ENCODE measurements around the gene TOR1B.
"Not testable (repeated sequence)": the region's sequence is repeated elsewhere in the genome, so short reads cannot be mapped to it uniquely, and the experiment has no call there.

Gene TOR1B

DNA sequence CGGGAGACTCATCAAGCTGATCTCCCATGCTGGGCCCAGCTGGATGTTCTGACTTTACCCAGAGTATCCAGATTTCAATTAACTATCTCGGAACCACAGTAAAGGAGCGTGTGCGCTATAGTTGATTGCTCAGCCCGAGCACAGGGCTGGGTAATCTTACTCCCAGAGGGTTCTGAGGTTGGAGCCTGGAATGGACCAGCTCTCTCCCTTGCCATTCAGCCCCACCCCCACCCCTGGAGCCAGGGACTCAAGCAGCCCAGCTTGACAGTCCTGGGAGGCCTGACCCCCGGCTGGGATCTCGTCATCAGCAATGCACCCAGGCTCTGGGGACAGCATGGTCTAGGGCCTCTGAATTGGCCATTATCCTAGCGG lies 26.4 kb upstream of the TOR1B start:
- no peak for DNase-seq

DNA sequence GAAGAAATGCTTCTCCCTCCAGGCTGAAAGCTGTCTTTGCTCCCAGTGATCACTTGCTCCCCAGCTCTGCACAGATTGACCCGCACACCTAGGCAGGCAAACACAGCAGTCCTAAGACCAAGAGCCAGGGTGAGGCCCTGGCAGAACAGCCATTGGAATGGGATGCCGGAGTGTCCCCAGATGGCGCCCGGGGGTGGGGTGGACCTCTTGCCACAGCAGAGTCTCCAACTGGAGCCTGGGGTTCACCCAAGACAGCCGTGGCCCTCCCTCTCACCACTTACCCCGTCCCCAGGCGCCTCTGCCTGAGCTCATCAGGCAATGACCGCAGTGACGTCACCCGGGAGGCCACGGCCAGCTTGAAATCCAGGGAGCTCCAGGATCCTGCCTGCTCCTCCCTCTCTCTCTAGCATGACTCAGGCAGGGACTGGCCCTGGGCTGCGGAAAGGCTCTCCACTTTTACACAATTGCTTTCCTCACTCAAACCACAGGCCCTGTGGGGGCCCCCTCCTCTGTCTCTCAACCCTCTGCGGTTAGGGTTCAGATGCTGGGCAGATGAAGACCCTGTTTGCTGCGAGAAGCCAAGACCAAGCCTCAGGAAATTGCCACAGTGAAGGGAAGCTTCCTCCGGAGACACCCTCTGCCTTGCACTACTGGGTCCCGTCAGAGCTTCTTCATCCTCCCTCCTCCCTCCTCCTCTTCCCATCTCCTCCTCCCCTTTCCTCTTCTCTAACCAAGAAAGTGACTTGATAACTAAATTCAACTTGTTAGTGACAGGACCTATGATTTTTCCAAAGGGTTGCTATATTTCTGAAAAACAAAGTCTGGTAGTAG lies 25.8 kb upstream of the TOR1B start:
- DNase-seq = peak in 8 of 14 donors; percentile 3 to 82 (median 29)

DNA sequence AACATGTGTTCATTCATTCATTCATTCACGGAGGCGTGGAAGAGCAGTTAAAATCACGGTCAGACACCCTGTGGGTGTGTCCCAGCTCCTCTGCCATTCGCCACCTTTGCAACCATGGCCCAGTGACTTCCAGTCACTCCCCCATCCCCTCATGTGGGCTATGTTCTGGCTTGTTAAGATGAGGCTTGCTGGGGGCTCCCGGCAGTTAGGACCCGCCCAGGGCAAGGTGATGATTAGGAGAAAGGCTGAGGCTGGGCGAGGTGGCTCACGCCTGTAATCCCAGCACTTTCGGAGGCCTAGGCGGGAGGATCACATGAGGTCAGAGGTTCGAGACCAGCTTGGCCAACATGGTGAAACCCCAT lies 25.2 kb upstream of the TOR1B start:
- DNase-seq = no peak

DNA sequence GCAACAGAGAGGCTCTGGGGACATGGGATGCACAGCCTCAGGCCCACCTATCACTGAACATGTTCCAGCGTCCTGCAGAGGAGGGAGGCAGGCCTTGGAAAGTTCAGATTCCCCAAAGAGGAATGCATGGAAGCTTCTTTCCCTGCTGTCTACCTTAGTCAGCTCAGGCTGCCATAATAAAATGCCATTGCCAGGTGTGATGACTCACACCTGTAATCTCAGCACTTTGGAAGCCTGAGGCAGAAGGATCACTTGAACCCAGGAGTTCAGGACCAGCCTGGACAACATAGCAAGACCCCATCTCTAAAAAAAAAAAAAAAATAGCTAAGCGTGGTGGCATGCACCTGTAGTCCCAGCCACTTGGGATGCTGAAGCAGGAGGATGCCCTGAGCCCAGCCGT lies 24.5 kb upstream of the TOR1B start:
- DNase-seq = no peak

DNA sequence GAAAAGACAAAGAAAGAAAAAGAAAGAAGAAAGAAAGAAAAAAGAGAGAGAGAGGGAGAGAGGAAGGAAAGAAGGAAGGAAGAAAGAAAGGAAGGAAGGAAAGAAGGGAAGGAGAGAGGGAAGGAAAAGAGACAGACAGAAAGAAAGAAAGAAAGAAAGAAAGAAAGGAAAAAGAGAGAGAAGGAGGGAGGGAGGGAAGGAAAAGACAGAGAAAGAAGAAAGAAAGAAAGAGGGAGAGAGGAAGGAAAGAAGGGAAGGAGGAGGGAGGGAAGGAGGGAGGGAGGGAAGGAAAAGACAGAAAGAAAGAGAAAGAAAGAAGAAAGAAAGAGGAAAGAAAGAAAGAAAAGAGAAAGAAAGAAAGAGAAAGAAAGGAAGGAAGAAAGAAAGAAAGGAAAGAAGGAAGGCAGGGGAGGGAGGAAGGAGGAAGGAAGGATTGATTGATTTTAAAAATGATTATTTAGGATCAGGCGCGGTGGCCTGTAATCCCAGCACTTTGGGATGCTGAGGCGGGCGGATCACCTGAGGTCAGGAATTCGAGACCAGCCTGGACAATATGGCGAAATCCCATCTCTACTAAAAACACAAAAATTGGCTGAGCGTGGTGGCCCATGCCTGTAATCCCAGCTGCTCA lies 23.3 kb upstream of the TOR1B start:
- DNase-seq = no peak

DNA sequence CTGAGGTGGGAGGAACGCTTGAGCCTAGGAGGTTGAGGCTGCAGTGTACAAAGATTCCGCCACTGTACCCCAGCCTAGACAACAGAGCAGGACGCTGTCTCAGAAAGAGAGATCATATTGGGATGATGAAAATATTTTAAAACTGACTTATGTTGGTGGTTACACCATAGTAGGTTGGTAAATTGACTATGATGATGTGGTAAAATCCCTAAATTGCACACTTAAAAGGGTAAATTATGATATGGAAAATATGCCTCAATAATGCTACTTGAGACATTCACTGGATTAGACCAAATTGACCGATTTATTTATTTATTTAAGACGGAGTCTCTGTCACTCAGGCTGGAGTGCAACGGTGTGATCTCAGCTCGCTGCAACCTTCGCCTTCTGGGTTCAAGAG lies 21.9 kb upstream of the TOR1B start:
- DNase-seq = no peak

DNA sequence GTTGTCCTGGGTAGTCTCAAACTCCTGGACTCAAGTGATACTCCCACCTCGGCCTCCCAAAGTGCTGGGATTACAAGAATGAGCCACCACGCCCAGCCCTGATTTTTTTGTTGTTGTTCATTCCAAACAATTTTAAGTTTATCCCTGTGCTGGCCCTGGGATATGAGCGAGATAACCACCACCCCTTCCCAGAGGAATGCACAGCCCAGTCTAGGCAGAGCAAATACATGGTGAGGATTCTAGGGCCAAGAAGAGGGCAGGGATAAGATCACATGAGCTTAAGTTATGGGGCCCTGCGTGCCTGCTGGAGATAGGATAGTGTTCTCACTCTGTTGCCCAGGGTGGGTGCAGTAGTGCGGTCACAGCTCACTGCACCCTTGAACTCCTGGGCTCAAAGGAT lies 21.0 kb upstream of the TOR1B start:
- DNase-seq = no peak

DNA sequence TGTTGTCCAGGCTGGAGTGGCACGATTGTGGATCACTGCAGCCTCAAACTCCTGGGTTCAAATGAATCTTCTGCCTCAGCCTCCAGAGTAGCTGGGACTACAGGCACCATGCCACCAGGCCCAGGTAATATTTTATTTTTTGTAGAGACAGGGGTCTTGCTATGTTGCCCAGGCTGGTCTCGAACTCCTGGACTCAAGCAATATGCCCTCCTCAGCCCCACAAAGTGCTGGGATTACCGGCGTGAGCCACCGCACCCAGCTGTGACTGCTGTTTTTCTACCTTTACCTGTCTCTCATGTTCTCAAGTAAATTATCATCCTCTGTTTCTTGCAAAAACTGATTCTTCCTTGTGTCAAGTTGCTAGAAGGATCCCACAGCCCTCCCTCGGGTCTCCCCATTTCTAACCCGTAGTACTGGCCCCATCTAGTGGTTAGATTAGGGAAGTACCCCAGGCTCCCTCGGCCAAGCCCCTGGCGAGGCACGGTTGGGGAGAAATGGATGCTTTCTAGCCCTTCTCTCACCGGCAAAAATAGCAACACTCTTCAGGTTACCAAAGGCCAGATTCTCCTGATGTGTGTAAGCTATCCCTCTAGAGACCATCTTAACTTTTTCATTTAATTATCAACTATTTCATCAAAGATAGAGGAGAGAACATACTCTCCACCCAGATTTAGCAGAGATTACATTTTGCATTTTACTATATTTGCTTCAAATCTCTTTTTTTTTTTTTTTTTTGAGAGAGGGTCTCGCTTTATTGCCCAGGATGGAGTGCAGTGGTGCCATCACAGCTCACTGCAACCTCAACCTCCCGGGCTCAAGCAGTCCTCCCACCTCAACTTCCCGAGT lies 19.2 kb upstream of the TOR1B start:
- peak in 12 of 14 donors; percentile 3 to 48 (median 32) for DNase-seq

DNA sequence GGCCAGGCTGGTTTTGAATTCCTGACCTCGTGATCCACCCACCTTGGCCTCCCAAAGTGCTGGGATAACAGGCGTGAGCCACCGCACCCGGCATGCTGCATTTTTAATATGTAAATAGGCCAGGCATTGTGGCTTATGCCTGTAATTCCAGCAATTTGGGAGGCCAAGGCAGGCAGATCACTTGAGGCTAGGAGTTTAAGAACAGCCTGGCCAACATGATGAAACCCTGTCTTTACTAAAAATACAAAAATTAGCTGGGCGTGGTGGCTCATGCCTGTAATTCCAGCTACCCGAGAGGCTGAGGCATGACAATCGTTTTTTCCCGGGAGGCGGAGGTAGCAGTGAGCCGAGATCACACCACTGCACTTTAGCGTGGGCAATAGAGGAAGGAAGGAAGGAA lies 18.0 kb upstream of the TOR1B start:
- not testable (repeated sequence) for DNase-seq

DNA sequence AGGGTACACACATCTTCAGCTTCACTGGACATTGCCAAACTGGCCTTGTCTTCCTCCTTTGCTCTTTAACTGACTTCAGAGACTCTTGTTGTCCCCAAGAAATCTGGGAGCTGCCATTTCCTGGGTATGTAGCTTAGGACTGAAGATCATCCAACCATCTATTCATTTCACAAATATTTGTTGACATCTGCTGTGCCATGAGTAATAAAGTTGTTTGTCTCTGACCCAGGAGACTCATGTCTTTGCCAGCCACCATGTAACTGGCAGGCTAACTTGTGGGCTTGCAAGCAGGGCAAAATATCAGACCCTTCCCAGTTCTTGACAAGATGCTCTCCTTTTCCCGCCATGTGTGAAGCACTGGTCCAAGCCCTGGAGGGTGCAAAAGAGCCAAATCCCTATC lies 17.1 kb upstream of the TOR1B start:
- DNase-seq = no peak

DNA sequence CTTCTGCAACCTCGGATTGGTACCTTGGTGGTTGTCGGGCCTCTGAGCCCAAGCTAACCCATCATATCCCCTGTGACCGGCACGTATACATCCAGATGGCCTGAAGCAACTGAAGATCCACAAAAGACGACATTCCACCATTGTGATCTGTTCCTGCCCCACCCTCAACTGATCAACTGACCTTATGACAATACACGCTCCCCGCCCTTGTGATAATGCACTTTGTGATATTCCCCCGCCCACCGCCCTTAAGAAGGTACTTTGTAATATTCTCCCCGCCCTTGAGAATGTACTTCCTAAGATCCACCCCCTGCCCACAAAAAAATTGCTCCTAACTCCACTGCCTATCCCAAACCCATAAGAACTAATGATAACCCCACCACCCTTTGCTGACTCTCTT lies 16.5 kb upstream of the TOR1B start:
- DNase-seq = no peak

DNA sequence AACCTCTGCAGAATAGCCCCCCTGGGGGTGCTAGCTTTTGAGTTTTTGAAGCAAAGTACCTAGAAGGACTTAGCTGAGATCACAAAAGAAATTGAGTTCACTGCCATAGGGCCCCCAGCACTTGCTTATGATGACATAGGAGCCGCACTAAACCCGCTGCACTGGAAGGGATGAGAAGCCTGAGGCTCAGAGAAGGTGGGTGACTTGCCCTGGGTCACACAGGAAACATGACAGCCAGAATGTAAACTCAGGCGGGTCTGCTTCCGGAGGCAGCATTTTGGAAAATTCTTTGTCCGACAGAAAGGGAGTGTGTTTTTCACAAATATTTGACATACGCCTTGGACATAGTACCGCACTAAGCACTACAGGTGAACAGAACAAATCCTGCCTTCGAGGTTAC lies 8.4 kb upstream of the TOR1B start:
- DNase-seq = no peak

DNA sequence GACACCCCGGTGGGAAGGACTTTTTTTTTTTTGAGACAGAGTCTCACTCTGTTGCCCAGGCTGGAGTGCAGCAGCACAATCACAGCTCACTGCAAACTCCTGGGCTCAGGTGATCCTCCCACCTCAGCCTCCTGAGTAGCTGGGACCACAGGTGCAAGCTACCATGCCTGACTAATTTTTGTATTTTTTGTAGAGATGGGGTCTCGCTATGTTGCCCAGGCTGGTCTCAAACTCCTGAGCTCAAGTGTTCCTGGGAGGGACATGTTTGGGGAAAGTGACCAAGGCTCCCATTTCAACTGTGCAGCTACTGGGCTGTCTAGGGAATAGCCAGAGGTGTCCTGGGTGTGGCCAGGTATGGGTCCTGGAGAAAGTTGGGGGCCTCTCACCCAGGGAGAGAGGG lies 7.0 kb upstream of the TOR1B start:
- not testable (repeated sequence) for DNase-seq

DNA sequence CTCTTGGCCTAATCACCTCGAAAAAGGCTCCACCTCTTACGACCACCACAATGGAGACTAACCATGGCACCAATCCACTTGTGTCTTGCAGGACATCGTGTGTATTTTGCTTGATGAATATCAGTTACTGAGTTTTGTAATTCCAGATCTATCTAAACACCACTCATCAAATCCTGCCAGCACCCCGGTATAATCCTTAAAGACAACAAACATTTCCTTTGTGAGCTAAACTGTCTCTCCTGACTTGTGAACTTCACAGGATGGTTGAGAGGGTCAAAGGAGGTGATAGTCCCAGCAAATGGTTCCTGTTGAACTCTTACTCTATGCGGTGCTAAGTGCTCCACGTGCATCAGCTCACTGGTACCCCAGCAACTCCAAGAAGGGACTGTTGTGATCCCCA lies 4.0 kb upstream of the TOR1B start:
- no peak for DNase-seq

DNA sequence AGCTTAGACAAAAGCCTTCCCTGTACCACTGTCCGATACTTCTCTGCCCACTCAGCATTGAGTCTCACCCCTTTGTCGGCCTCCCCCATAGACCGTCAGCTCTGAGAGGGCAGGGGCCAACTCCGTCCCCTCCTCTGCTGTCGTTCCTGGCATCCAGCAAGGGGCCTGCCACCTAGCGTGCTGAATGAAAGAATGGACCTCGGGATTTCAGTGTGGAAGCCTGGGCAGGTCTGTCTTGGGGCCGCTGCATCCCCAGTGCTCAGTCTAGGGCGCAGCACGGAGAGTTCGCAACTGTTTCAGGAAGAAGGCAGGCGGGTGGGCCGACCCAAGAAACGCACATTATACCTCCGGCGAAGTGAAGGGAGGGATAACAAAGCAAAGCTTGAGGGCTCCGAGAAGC lies 1.5 kb upstream of the TOR1B start:
- DNase-seq = no peak

DNA sequence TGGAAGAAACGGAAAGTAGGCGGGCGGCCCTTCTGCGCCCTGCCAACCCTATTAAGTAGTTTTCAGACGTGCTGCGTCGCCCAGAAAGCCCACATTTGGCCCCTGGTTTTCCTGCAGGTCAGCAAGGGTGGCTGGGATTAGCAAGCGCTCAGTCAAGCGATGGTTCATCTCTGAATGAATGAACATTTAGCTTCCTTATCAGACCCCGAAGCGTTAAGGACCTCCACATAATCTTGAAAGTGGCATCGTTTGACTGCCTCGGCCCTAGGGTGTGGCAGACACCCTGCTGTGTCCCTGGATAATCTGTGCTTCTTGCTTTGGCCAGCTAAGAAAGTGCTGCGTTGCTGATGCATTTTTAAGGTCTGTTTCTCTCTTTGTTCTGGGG lies 684 bp downstream of the TOR1B start:
- DNase-seq = peak in 1 of 14 donors; percentile 29

DNA sequence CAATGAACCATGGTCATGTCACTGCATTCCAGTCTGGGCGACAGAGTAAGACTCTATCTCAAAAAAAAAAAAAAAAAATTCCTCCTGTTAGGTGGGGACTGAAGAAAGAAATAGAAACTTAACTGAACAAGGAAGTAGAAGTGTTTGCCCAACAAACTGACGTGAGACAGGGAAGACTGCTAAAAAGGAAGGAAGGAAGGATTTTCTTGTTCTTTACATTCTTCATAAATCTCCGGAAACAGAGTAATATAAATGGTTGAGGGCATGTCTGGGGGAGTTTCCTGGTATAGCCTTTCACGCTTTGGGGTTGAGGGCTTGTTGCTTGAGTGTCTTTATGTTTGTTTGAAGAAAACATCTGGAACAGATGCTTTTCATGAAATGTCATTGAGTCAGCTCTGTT lies 3.1 kb downstream of the TOR1B start:
- DNase-seq = no peak

DNA sequence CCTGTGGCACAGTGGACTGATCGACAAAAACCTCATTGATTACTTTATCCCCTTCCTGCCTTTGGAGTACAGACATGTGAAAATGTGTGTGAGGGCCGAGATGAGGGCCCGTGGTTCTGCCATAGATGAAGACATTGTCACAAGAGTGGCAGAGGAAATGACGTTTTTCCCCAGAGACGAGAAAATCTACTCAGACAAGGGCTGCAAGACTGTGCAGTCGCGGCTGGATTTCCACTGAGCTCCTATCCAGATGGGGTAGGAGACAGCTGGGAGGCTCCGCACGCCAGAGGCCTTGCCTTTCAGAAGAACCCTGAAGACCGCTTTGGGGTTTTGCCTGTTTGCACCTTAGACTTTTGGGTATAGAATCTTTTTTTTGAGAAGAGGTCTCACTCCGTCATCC lies 6.4 kb downstream of the TOR1B start:
- DNase-seq = no peak

DNA sequence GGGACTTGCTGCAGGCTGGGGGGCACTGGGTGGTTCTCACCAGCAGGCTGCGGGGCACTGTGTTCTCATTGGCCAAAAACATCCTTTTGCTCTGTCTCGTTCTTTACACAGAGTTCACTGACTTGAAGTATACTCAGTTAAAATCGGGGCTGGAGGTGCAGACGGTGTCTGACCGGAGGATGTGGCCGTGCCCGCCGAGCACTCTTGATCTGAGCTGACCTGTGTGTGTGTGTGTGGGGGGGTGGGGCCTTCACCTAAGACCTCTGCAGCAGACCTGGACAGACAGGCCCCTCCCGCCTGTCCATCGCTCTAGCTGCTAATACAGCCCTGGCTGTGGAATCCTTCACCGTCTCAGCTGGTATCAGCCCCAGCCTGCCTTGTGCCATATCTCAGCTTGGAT lies 7.1 kb downstream of the TOR1B start:
- DNase-seq = no peak

DNA sequence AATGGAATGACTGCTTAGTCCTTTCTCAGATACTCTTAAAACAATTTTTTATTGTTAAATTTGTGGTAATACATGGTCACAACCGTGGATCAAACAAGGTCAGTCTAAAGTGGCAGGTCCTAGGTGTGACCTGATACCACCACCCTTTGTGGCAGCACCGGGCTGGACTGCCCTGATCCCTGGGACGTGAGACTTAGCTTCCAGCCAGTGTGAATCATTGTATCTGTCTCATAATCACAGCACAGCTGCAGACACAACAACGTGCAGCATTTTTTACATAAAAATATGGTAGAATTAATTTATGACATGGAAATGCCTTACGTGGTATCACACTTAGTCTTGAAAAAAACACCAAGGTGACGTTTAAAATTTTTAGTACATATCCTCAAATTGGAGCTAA lies 7.8 kb downstream of the TOR1B start:
- DNase-seq = no peak

DNA sequence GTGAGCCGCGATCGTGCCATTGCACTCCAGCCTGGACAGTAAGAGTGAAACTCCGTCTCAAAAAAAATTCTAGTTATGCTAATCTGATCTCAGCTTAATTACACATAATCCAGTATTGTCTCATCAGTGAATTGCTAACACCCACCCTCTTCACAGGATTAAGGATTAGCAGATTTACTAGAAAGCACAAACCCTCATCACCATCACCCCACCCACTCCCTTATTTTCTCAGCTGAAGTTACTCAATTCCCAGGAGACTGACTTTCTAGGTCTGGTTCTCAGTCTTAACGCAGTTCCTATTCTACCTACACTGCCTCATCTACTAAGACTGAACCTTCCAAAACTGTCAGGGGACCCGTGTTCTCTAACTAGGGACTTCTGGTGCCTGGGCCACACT lies 9.0 kb downstream of the TOR1B start:
- no peak for DNase-seq

DNA sequence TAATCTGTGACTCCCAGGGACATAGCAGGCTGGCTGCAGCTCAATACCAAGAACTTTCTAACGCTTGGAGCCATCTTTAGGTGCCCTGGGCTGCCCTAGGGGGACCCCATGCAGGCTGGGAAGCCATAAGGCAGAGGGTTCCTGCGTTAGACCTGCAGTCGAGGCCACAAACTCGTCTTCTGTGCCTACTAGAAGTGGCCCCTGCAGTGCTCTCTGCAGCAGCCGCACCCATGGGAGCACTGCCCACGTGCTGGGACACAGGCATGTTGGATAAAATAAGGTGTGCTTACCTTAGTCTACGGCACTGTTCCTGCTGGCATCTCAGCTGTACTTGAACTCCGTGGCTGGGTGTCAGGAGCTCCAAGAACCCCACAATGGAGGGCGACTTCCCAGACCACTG lies 9.4 kb downstream of the TOR1B start:
- no peak for DNase-seq

DNA sequence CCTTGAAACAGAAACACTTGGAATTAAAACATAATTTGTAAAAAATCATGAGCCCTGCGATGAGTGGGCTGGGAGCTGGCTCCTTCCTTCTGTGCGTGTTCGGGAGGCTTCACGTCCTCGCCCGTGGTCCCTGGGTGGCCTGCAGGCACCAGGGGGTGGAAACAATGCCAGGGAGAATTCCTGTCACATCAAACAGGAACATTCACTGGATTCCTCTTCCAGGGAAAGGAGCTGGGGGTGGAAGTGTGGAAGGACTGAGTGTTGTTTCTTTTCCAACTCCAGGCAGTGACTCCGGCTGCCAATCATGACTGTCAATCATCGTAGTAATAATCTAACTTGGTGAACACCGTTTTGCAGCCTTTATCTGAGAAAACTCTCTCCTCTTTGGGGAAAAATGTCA lies 10.7 kb downstream of the TOR1B start:
- DNase-seq = no peak
